Astrocyte (in vitro differentiated cells and primary cell): Measurements from ENCODE around the gene MIS12. TPM values are rescaled to one million over a fixed set of nuclear protein-coding genes. Genes with fewer than 3 reads are reported as not detected.

ENCODE experiments used
- DNase-seq: peaks from one replicate; pipeline ENCODE4 v3.0.0-alpha.2; 2010; ENCODE audit warnings: low read depth
- FAIRE-seq: peaks from 2 replicates; lab custom pipeline; 2011; peaks lifted over from hg19 to GRCh38; lab: Jason Lieb, UNC
- H2AFZ ChIP-seq: 2 replicates; pipeline ENCODE4 v1.6.0; 2012; ENCODE audit warnings: low read depth, low read length, inconsistent platforms
- H3K27ac ChIP-seq: 2 replicates; pipeline ENCODE4 v1.5.1; 2011; ENCODE audit warnings: low read depth, low read length, inconsistent platforms
- H3K27me3 ChIP-seq: 2 replicates; pipeline ENCODE4 v1.6.0; 2011; ENCODE audit warnings: low read length, inconsistent platforms; ENCODE audit not compliant: insufficient read depth
- H3K36me3 ChIP-seq: 2 replicates; pipeline ENCODE4 v1.5.1; 2011; ENCODE audit warnings: low read length, inconsistent platforms; ENCODE audit not compliant: insufficient read depth
- H3K4me1 ChIP-seq: 2 replicates; pipeline ENCODE4 v1.5.1; 2011; ENCODE audit warnings: low read length, inconsistent platforms; ENCODE audit not compliant: insufficient read depth
- H3K4me2 ChIP-seq: 2 replicates; pipeline ENCODE4 v1.6.0; 2012; ENCODE audit warnings: low read length, inconsistent platforms
- H3K4me3 ChIP-seq: 2 replicates; pipeline ENCODE4 v1.5.1; 2011; ENCODE audit warnings: low read depth, mild to moderate bottlenecking, low read length, inconsistent platforms; ENCODE audit not compliant: insufficient read depth
- H3K79me2 ChIP-seq: 2 replicates; pipeline ENCODE4 v1.6.0; 2012; ENCODE audit warnings: mild to moderate bottlenecking, low read length, inconsistent platforms; ENCODE audit not compliant: insufficient read depth
- H3K9ac ChIP-seq: 2 replicates; pipeline ENCODE4 v1.6.0; 2012; ENCODE audit warnings: mild to moderate bottlenecking, low read length, inconsistent platforms
- H3K9me3 ChIP-seq: 2 replicates; pipeline ENCODE4 v1.5.1; 2012; ENCODE audit warnings: low read depth, mild to moderate bottlenecking, low read length, inconsistent platforms; ENCODE audit not compliant: insufficient read depth
- H4K20me1 ChIP-seq: 2 replicates; pipeline ENCODE4 v1.6.0; 2012; ENCODE audit warnings: low read length, inconsistent platforms; ENCODE audit not compliant: insufficient read depth
- H3K27ac Mint-ChIP-seq: one replicate; pipeline ENCODE4 v1.8.0; 2021; ENCODE audit warnings: mild to moderate bottlenecking, mixed read lengths; ENCODE audit not compliant: unreplicated experiment
- H3K27me3 Mint-ChIP-seq: one replicate; pipeline ENCODE4 v1.8.0; 2021; ENCODE audit warnings: low read depth, mixed read lengths; ENCODE audit not compliant: unreplicated experiment
- H3K36me3 Mint-ChIP-seq: one replicate; pipeline ENCODE4 v1.8.0; 2021; ENCODE audit warnings: low read depth, mixed read lengths; ENCODE audit not compliant: unreplicated experiment
- H3K4me1 Mint-ChIP-seq: one replicate; pipeline ENCODE4 v1.8.0; 2021; ENCODE audit warnings: low read depth, mixed read lengths; ENCODE audit not compliant: unreplicated experiment
- H3K4me3 Mint-ChIP-seq: one replicate; pipeline ENCODE4 v1.8.0; 2021; ENCODE audit warnings: mild to moderate bottlenecking, moderate library complexity, mixed read lengths; ENCODE audit not compliant: unreplicated experiment
- H3K9me3 Mint-ChIP-seq: one replicate; pipeline ENCODE4 v1.8.0; 2021; ENCODE audit warnings: mild to moderate bottlenecking, mixed read lengths; ENCODE audit not compliant: unreplicated experiment
- EZH2 ChIP-seq: IDR thresholded peaks from 2 replicates; pipeline ENCODE4 v1.6.1; 2012; ENCODE audit warnings: mild to moderate bottlenecking, low read length, inconsistent platforms; ENCODE audit not compliant: insufficient read depth
- total RNA-seq: library from RNA; stranded (reverse); gene quantifications from 2 replicates; pipeline ENCODE4 v1.2.1, GENCODE V29; 2021
- TF ChIP-seq, protein P1 (sequence below): IDR thresholded peaks from 2 replicates; pipeline ENCODE4 v1.5.1; 2011; ENCODE audit warnings: low read depth, mild to moderate bottlenecking, inconsistent platforms, low read length, moderate library complexity; ENCODE audit not compliant: insufficient read depth

MIS12 gene
- total RNA-seq, 1 donor from 2014 or later: 12.2 TPM

DNA sequence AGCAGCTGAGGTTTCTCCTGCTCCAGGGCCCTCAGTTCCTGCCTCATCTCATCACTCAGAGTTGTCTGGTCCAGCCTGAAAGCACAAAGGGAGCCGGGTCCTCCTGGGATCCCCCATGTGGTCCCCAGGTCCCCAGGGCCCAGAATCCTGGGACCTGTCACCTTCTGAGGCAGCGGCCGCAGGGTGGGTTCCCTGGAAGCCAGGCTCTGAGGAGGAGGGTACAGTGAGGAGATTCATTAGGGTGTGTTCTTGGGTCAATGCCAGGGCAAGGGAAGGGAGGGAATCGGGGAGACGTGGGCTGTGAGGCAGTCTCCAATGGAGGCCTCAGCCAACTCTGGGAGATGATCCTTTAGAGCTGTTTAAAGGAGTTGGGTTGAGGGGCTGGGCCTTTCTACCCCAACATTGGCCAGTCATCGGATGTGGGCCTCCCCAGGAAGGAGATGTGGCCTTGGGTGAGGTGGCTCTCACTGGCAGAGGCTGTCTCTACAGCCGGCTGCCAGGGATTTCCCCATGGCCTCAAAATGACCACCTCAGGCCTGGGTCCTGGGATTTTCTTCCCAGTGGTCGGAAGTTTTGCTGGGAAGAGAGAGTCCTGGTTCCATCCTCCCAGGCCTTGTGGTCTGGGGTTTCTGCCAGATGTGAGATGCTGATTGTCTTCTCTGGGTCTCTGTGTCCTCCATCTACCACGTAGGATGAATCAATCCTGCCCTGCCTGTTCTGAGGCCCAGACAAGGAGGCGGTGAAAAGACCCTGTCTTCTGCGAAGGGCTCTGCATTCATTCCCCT lies 50.7 kb downstream of the MIS12 start:
- Histone ChIP-seq H3K27ac (no peak overlapping the region), H3K79me2 (no peaks in the 10 kb centered on the region), H3K4me1 (peaks cover 17% of the 10 kb centered on the region), H3K36me3 (no peaks in the 10 kb centered on the region), H3K27me3 (no peaks in the 10 kb centered on the region), H2AFZ (no peak overlapping the region), H4K20me1 (no peaks in the 10 kb centered on the region), H3K4me3 (no peak overlapping the region), H3K4me2 (peak overlapping the region; percentile 41), H3K9ac (no peak overlapping the region), H3K9me3 (no peaks in the 10 kb centered on the region)
- H3K9me3 Mint-ChIP-seq: peaks cover 3% of the 10 kb centered on the region
- peak overlapping the region; percentile 58 for H3K27ac Mint-ChIP-seq
- FAIRE-seq (no peak), DNase-seq (peak; percentile 41)
- TF ChIP-seq, protein P1, sequence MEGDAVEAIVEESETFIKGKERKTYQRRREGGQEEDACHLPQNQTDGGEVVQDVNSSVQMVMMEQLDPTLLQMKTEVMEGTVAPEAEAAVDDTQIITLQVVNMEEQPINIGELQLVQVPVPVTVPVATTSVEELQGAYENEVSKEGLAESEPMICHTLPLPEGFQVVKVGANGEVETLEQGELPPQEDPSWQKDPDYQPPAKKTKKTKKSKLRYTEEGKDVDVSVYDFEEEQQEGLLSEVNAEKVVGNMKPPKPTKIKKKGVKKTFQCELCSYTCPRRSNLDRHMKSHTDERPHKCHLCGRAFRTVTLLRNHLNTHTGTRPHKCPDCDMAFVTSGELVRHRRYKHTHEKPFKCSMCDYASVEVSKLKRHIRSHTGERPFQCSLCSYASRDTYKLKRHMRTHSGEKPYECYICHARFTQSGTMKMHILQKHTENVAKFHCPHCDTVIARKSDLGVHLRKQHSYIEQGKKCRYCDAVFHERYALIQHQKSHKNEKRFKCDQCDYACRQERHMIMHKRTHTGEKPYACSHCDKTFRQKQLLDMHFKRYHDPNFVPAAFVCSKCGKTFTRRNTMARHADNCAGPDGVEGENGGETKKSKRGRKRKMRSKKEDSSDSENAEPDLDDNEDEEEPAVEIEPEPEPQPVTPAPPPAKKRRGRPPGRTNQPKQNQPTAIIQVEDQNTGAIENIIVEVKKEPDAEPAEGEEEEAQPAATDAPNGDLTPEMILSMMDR: no peak
- no peak for TF ChIP-seq EZH2
- H3K4me3 Mint-ChIP-seq: no peak overlapping the region
- peaks cover 10% of the 10 kb centered on the region for H3K27me3 Mint-ChIP-seq
- peaks cover 7% of the 10 kb centered on the region for H3K4me1 Mint-ChIP-seq
- H3K36me3 Mint-ChIP-seq: peaks cover 2% of the 10 kb centered on the region

DNA sequence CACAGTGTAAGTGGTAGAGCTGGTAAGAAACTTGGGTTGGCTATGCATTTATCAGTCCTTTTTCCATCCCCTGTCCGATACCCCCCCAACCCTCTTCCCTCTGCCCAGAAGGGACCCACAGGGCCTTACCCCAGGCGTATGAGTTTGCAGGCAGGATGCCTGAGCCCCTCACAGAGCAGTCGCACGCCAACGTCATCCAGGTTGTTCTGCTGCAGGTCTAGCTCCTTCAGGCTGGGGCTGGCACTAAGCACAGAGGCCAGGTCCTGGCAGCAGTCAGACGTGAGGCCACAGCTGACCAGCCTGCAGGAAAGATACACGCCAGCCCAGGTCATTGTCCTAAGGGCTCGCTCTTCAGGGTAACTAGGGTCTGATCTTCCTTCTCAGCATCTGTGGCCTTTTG lies 52.9 kb downstream of the MIS12 start:
- Mint-ChIP-seq H3K4me1 (peaks cover 2% of the 10 kb centered on the region), H3K9me3 (peaks cover 5% of the 10 kb centered on the region), H3K36me3 (peaks cover 2% of the 10 kb centered on the region), H3K27me3 (peaks cover 17% of the 10 kb centered on the region), H3K27ac (no peak overlapping the region), H3K4me3 (no peak overlapping the region)
- no peak overlapping the region for H3K9ac ChIP-seq
- no peaks in the 10 kb centered on the region for H3K27me3 ChIP-seq
- H3K9me3 ChIP-seq: no peaks in the 10 kb centered on the region
- no peak overlapping the region for H3K27ac ChIP-seq
- FAIRE-seq: no peak
- H3K4me2 ChIP-seq: no peak overlapping the region
- H3K4me1 ChIP-seq: peaks cover 9% of the 10 kb centered on the region
- DNase-seq: no peak
- H3K79me2 ChIP-seq: no peaks in the 10 kb centered on the region
- no peaks in the 10 kb centered on the region for H4K20me1 ChIP-seq
- no peak overlapping the region for H3K4me3 ChIP-seq
- no peak overlapping the region for H2AFZ ChIP-seq
- TF ChIP-seq, protein P1: no peak
- no peak for TF ChIP-seq EZH2
- no peaks in the 10 kb centered on the region for H3K36me3 ChIP-seq

DNA sequence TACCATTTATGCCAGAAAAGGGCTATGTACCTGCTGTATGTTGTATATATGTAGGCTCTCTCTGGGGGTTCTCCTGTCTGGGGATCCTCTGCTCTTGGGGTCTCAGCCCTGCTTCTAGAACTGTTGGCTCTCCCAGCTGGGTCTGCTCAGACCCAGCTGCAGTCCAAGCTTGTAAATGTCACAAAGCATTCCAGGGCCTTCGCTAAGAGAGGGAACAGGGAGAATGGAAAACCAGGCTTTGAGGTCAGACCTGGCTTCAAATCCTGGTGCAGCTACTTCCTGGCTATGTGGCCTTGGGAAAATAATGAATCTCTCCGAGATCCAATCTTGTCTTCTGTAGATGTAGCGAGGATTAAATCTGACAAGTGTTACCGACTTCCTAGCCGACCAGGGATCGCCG lies 54.0 kb downstream of the MIS12 start:
- no peaks in the 10 kb centered on the region for H3K9me3 ChIP-seq
- DNase-seq: no peak
- no peaks in the 10 kb centered on the region for H4K20me1 ChIP-seq
- no peaks in the 10 kb centered on the region for H3K36me3 ChIP-seq
- FAIRE-seq: no peak
- H3K4me1 ChIP-seq: peaks cover 13% of the 10 kb centered on the region
- no peaks in the 10 kb centered on the region for H3K79me2 ChIP-seq
- no peak overlapping the region for H3K27ac Mint-ChIP-seq
- H3K27me3 ChIP-seq: no peaks in the 10 kb centered on the region
- peaks cover 5% of the 10 kb centered on the region for H3K9me3 Mint-ChIP-seq
- H3K9ac ChIP-seq: no peak overlapping the region
- peaks cover 2% of the 10 kb centered on the region for H3K36me3 Mint-ChIP-seq
- H3K4me3 Mint-ChIP-seq: no peak overlapping the region
- peaks cover 2% of the 10 kb centered on the region for H3K4me1 Mint-ChIP-seq
- H3K27ac ChIP-seq: no peak overlapping the region
- TF ChIP-seq, protein P1: no peak
- TF ChIP-seq EZH2: no peak
- H3K4me3 ChIP-seq: no peak overlapping the region
- peaks cover 17% of the 10 kb centered on the region for H3K27me3 Mint-ChIP-seq
- no peak overlapping the region for H2AFZ ChIP-seq
- no peak overlapping the region for H3K4me2 ChIP-seq
